ENCODE data around the gene ADGRG4.

The ADGRG4 gene

DNA sequence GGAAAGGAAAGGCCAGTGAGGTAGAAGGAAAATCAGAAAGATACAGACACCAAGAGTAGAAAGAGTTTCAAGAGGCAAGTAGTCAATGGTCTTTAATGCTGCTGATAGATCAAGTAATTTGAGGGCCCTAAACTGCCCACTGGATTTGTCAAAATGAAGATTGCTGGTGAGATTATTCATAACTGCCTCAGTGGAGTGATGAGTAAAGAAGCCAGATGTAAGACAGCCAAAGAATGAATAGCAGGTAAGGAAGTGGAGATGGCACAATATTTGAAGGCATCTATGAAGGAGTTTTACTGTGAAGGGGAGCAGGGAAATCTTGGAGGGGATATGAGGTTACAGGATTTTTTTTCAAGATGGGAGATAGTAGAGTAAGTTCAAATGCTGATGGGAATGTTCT is 147.2 kb downstream of the ADGRG4 start:
- in situ Hi-C loops (cut with HindIII; ENCODE audit: low sequenced_read_pairs): no loop called here
- TF ChIP-seq, protein P1, sequence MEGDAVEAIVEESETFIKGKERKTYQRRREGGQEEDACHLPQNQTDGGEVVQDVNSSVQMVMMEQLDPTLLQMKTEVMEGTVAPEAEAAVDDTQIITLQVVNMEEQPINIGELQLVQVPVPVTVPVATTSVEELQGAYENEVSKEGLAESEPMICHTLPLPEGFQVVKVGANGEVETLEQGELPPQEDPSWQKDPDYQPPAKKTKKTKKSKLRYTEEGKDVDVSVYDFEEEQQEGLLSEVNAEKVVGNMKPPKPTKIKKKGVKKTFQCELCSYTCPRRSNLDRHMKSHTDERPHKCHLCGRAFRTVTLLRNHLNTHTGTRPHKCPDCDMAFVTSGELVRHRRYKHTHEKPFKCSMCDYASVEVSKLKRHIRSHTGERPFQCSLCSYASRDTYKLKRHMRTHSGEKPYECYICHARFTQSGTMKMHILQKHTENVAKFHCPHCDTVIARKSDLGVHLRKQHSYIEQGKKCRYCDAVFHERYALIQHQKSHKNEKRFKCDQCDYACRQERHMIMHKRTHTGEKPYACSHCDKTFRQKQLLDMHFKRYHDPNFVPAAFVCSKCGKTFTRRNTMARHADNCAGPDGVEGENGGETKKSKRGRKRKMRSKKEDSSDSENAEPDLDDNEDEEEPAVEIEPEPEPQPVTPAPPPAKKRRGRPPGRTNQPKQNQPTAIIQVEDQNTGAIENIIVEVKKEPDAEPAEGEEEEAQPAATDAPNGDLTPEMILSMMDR (IDR thresholded peaks at IDR 0.05; ENCODE audit: low read depth, low read length, missing control alignments): no peak
- no peak overlapping the region for H3K4me3 ChIP-seq (ENCODE audit: low read depth, low read length)
- no peak for DNase-seq (ENCODE audit: low read depth)

DNA sequence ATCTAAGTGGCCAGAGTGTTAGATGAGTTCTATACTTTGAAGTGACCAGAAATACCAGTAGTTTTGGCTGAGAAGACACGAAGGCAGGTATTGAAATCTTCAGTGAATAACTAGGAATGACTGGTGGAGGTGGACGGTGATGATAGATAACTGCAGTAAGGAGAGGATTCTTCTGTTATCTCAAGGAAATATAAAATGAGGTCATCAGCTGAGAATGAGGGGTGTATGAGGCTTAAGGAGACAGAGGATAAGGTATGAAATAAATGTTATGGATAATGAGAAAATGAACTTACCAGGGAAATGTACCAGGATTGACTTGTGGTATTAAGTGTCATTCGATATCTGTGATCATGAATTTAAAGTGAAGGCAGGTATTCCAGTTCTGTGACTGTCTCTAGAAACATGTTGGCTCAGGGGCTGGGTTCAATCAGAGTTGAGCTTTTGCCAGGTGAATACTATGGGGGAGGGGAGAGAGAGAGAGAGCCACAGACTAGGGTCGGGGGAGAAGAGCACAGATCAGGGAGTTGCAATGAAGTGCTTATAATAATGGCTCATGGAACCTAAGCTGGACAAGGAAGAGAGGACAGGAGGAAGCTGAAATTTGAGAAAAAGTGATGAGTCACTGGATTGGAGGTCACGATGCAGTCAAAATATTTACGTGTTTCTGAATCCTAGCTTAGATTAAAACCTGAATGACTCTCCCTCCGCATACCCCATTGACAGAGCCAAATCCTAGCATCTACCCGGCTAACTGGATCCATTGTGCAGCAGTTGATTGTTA is 149.5 kb downstream of the ADGRG4 start:
- in situ Hi-C loops (cut with HindIII; ENCODE audit: low sequenced_read_pairs): no loop called here
- no peak for DNase-seq (ENCODE audit: low read depth)
- TF ChIP-seq, protein P1 (IDR thresholded peaks at IDR 0.05; ENCODE audit: low read depth, low read length, missing control alignments): no peak

DNA sequence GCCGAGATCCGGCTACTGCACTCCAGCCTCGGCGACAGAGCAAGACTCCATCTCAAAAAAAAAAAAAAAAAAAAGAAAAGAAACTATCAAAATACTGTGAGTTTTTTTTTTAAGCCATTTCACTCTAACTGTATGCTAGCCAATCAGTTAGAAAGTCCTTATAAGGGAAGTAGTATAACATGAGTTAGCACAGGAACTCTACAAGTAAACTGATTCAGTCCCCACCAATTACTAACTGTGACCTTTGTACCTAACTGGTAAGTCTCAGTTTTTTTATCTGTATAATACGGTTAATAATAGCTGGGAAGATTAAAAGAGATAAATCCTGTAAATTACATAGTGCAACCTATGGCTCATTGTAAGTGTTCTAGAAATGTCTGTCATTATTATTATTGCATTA is 151.9 kb downstream of the ADGRG4 start:
- no peak for DNase-seq (ENCODE audit: low read depth)
- TF ChIP-seq, protein P1 (IDR thresholded peaks at IDR 0.05; ENCODE audit: low read depth, low read length, missing control alignments): no peak
- in situ Hi-C loops (cut with HindIII; ENCODE audit: low sequenced_read_pairs): no loop called here
- H3K4me3 ChIP-seq (ENCODE audit: low read depth, low read length): no peak overlapping the region

More for the DNA sequence above, 149.5 kb downstream of the ADGRG4 start:
- H3K4me3 ChIP-seq (ENCODE audit: low read depth, low read length): no peak overlapping the region

GRCh38 chrX:136453114-136453513 is 152.4 kb downstream of the ADGRG4 start:
- DNase-seq (ENCODE audit: low read depth): no peak
- no peak overlapping the region for H3K4me3 ChIP-seq (ENCODE audit: low read depth, low read length)
- in situ Hi-C loops (cut with HindIII; ENCODE audit: low sequenced_read_pairs): no loop called here
- TF ChIP-seq, protein P1 (IDR thresholded peaks at IDR 0.05; ENCODE audit: low read depth, low read length, missing control alignments): no peak

GRCh38 chrX:136453771-136454170 is 153.0 kb downstream of the ADGRG4 start:
- TF ChIP-seq, protein P1 (IDR thresholded peaks at IDR 0.05; ENCODE audit: low read depth, low read length, missing control alignments): no peak
- H3K4me3 ChIP-seq (ENCODE audit: low read depth, low read length): no peak overlapping the region
- in situ Hi-C loops (cut with HindIII; ENCODE audit: low sequenced_read_pairs): no loop called here
- no peak for DNase-seq (ENCODE audit: low read depth)

- in situ Hi-C loops (cut with HindIII; ENCODE audit: low sequenced_read_pairs): no loop called here
- no peak for DNase-seq (ENCODE audit: low read depth)
- TF ChIP-seq, protein P1 (IDR thresholded peaks at IDR 0.05; ENCODE audit: low read depth, low read length, missing control alignments): no peak
- no peak overlapping the region for H3K4me3 ChIP-seq (ENCODE audit: low read depth, low read length)
These were observed 155.4 kb downstream of the ADGRG4 start for GRCh38 chrX:136456133-136456532.
